Activated CD4-positive, CD25-positive, alpha-beta regulatory T cell treated with anti-CD3 and anti-CD28 coated beads, Interleukin-2, amount 50 U/mL, for 72 hours (primary cell): ENCODE results near the gene ELANE.
"Not testable (repeated sequence)": the region's sequence is repeated elsewhere in the genome, so short reads cannot be mapped to it uniquely, and the experiment has no call there.

ENCODE experiments used
- DNase-seq: peaks from one replicate; pipeline ENCODE4 v3.0.0; 2021

Gene ELANE

GRCh38 chr19:863315-863620 is 11.2 kb downstream of the ELANE start:
- DNase-seq, result no peak

GRCh38 chr19:866769-867300 is 14.7 kb downstream of the ELANE start:
- no peak for DNase-seq

GRCh38 chr19:867301-867793 is 15.2 kb downstream of the ELANE start:
- no peak for DNase-seq

GRCh38 chr19:867855-868457 is 15.9 kb downstream of the ELANE start:
- no peak for DNase-seq

- no peak for DNase-seq
Measured at GRCh38 chr19:868458-869244, 16.5 kb downstream of the ELANE start.

- no peak for DNase-seq
Measured at GRCh38 chr19:869245-870177, 17.4 kb downstream of the ELANE start.

GRCh38 chr19:870314-870713 is 18.2 kb downstream of the ELANE start:
- no peak for DNase-seq

GRCh38 chr19:870963-871401 is 18.9 kb downstream of the ELANE start:
- no peak for DNase-seq

GRCh38 chr19:871446-872265 is 19.6 kb downstream of the ELANE start:
- DNase-seq, result no peak

GRCh38 chr19:872266-872951 is 20.3 kb downstream of the ELANE start:
- peak; percentile 76 for DNase-seq

- peak; percentile 57 for DNase-seq
Measured at GRCh38 chr19:873084-873483, 21.0 kb downstream of the ELANE start.

GRCh38 chr19:873561-874041 is 21.5 kb downstream of the ELANE start:
- no peak for DNase-seq

GRCh38 chr19:875265-875879 is 23.3 kb downstream of the ELANE start:
- no peak for DNase-seq

GRCh38 chr19:876089-876488 is 24.0 kb downstream of the ELANE start:
- no peak for DNase-seq

- DNase-seq, result no peak
Measured at GRCh38 chr19:876780-877314, 24.7 kb downstream of the ELANE start.

- not testable (repeated sequence) for DNase-seq
Measured at GRCh38 chr19:877992-878660, 26.0 kb downstream of the ELANE start.

GRCh38 chr19:878751-879561 is 26.9 kb downstream of the ELANE start:
- not testable (repeated sequence) for DNase-seq

GRCh38 chr19:879711-880438 is 27.8 kb downstream of the ELANE start:
- no peak for DNase-seq
